Right lobe of liver (tissue), 6 donors: ENCODE results near the gene HOXB5. TPM values are rescaled to one million over a fixed set of nuclear protein-coding genes. Genes with fewer than 3 reads are reported as not detected.

Experiments used
- ATAC-seq, 4 donors: fragments of 200-7000 bp; cut with Tn5 transposase; one replicate each; pipeline ENCODE4 v1.9.1; 2020; ENCODE audit warnings: mild to moderate bottlenecking in 4 of 4, moderate library complexity in 4 of 4
- DNase-seq, 3 donors: peaks; one replicate each; pipeline ENCODE4 v3.0.0-alpha.2; 2020
- H3K27ac ChIP-seq, 3 donors: fragments of 200-600 bp; one replicate each; pipeline ENCODE4 v1.8.0; 2022
- H3K27me3 ChIP-seq, 2 donors: fragments of 200-600 bp; one replicate each; pipeline ENCODE4 v1.8.0; 2022
- H3K36me3 ChIP-seq, 4 donors: fragments of 200-600 bp; sonication (generic) in 1 of 4; one replicate each; pipeline versions ENCODE4 v1.5.1 to v1.8.0; 2017 to 2022; ENCODE audit warnings: control low read depth in 1 of 4
- H3K4me1 ChIP-seq, 4 donors: fragments of 200-600 bp; sonication (generic) in 1 of 4; one replicate each; pipeline versions ENCODE4 v1.5.1 to v1.8.0; 2017 to 2022; ENCODE audit warnings: control low read depth in 1 of 4
- H3K4me3 ChIP-seq, 3 donors: fragments of 200-600 bp; one replicate each; pipeline ENCODE4 v1.8.0; 2022
- H3K9me3 ChIP-seq, 4 donors: fragments of 200-600 bp; sonication (generic) in 1 of 4; one replicate each; pipeline versions ENCODE4 v1.5.1 to v1.8.0; 2017 to 2022; ENCODE audit warnings: control low read depth in 1 of 4
- CTCF ChIP-seq, 4 donors: fragments of 200-600 bp in 3 of 4; fragments of 450-650 bp in 1 of 4; IDR thresholded peaks; one replicate each; pipeline versions ENCODE4 v1.5.1 to v1.8.0; 2016 to 2022; ENCODE audit warnings: antibody characterized with exemption in 4 of 4, mild to moderate bottlenecking in 2 of 4
- POLR2A ChIP-seq: fragments of 450-650 bp; IDR thresholded peaks from one replicate; pipeline ENCODE4 v1.6.1; 2017; ENCODE audit warnings: antibody characterized with exemption, mild to moderate bottlenecking
- WGBS: methylation state at CpG from one replicate; pipeline ENCODE4 v1.1.6; 2018; ENCODE audit warnings: low coverage, low lambda C conversion rate; ENCODE audit not compliant: insufficient coverage; ENCODE audit errors: missing lambda C conversion rate; 5-methylcytosine and 5-hydroxymethylcytosine counted together
- intact Hi-C, 2 donors: fragments of 100-400 bp; cut with DNase I; formaldehyde crosslinking; loops; one replicate each; pipeline versions ENCODE4 v1.11.2 to v1.14.1; 2022
- total RNA-seq, 6 experiments: library from RNA; depleted of rRNA in 2 of 6; stranded (reverse); fragments of >200 nt in 2 of 6; fragmentation: NEBNext Ultra II Directional in 3 of 6; extraction: Animal tissue kit (Norgen Biotek cat#: 25700) in 3 of 6; gene quantifications; one replicate each; pipeline versions ENCODE4 v1.1.0 to v1.2.4, GENCODE V29; 2016 to 2023
- donor health status: DM: no; HTN: yes; CAD: no.
- donor health status: DM: no; HTN: no; CAD: no.
- donor health status: DM: no; HTN: no; CAD: no.
- donor health status: DM: no; HTN: yes; CAD: no.
- donor health status: DM: no; HTN: yes; CAD: no.

HOXB5 gene
- total RNA-seq, 6 experiments from 2014 or later = 0.11 to 0.29 (median 0.19) TPM; not detected in 1

- intact Hi-C loops = no loop called here
- Histone ChIP-seq H3K9me3 (no peaks in the 10 kb centered on the region), H3K36me3 (no peaks in the 10 kb centered on the region), H3K4me3 (peak within 1 kb of the TSS; percentile 27 to 46 (median 36)), H3K4me1 (peaks cover 0 to 7% (median 0%) of the 10 kb centered on the region in 4 donors), H3K27ac (peak within 1 kb of the TSS; percentile 57 to 91 (median 63)), H3K27me3 (peaks cover 0 to 48% of the 10 kb centered on the region in 2 donors)
- WGBS = 3% methylated on average over 20 of the region's 58 CpGs
- ATAC-seq (peak; percentile 58 to 69 (median 60)), DNase-seq (peak; percentile 67 to 77 (median 72))
- TF ChIP-seq POLR2A = no peak
- no peak for TF ChIP-seq CTCF (IDR thresholded peaks at IDR 0.05)
Measured at GRCh38 chr17:48577946-48578615, 15.5 kb downstream of the HOXB5 start, which contains the start of gene HOXB4. Gene HOXB4, minus strand, starts transcription at chr17:48578350. Its CDS starts 31 bp downstream, at chr17:48578319.

GRCh38 chr17:48577330-48577945 lies 16.1 kb downstream of the HOXB5 start:
- WGBS = 2% methylated on average over 17 of the region's 19 CpGs
- no peak for ATAC-seq
- peak overlapping the region; percentile 57 to 79 (median 63) for H3K27ac ChIP-seq
- no peaks in the 10 kb centered on the region for H3K36me3 ChIP-seq
- intact Hi-C loops = no loop called here
- peaks cover 0 to 7% (median 0%) of the 10 kb centered on the region in 4 donors for H3K4me1 ChIP-seq
- DNase-seq = no peak
- TF ChIP-seq CTCF (IDR thresholded peaks at IDR 0.05) (no peak), POLR2A (no peak)
- no peaks in the 10 kb centered on the region for H3K9me3 ChIP-seq
- peaks cover 0 to 42% of the 10 kb centered on the region in 2 donors for H3K27me3 ChIP-seq
- peak overlapping the region; percentile 14 to 46 (median 27) for H3K4me3 ChIP-seq

GRCh38 chr17:48576479-48577309 lies 16.9 kb downstream of the HOXB5 start:
- Histone ChIP-seq H3K9me3 (no peaks in the 10 kb centered on the region), H3K36me3 (no peaks in the 10 kb centered on the region), H3K27me3 (peaks cover 0 to 36% of the 10 kb centered on the region in 2 donors), H3K4me3 (peak overlapping the region; percentile 14 to 46 (median 16)), H3K4me1 (peaks cover 0 to 7% (median 0%) of the 10 kb centered on the region in 4 donors), H3K27ac (peak overlapping the region; percentile 52 to 79 (median 63))
- no peak for ATAC-seq
- intact Hi-C loops = no loop called here
- DNase-seq = no peak
- TF ChIP-seq POLR2A = no peak
- TF ChIP-seq CTCF (IDR thresholded peaks at IDR 0.05) = no peak
- WGBS = 5% methylated on average over 31 of the region's 43 CpGs

GRCh38 chr17:48575673-48576478 lies 17.7 kb downstream of the HOXB5 start:
- Histone ChIP-seq H3K4me1 (peaks cover 0 to 7% (median 0%) of the 10 kb centered on the region in 4 donors), H3K27me3 (peaks cover 0 to 28% of the 10 kb centered on the region in 2 donors), H3K9me3 (no peaks in the 10 kb centered on the region), H3K4me3 (peak overlapping the region in 1 of 3 donors; percentile 16), H3K27ac (peak overlapping the region; percentile 52 to 79 (median 63)), H3K36me3 (no peaks in the 10 kb centered on the region)
- intact Hi-C loops = no loop called here
- ATAC-seq (peak; percentile 12 to 41 (median 26)), DNase-seq (peak in 1 of 3 donors; percentile 35)
- TF ChIP-seq CTCF (IDR thresholded peaks at IDR 0.05) (no peak), POLR2A (no peak)
- WGBS = 19% methylated on average over 22 of the region's 22 CpGs
